Ovary (tissue), 9 donors: Measurements from ENCODE around the gene SELENON. TPM values are rescaled to one million over a fixed set of nuclear protein-coding genes. Genes with fewer than 3 reads are reported as not detected.
"Not testable (repeated sequence)": the region's sequence is repeated elsewhere in the genome, so short reads cannot be mapped to it uniquely, and the experiment has no call there.

Experiments used
- DNase-seq, 5 donors: peaks; one replicate each; pipeline ENCODE4 v3.0.0-alpha.2; 2019 to 2020
- H3K27ac ChIP-seq, 2 donors: fragments of 200-600 bp; one replicate each; pipeline versions ENCODE4 v1.5.1 to v1.8.0; 2019 to 2022
- H3K27me3 ChIP-seq: fragments of 200-600 bp; one replicate; pipeline ENCODE4 v1.8.0; 2022
- H3K36me3 ChIP-seq: fragments of 200-600 bp; sonication (generic); one replicate; pipeline ENCODE4 v1.5.1; 2019
- H3K4me1 ChIP-seq: one replicate; pipeline ENCODE4 v1.8.1; 2013; ENCODE audit warnings: mild to moderate bottlenecking, moderate library complexity; ENCODE audit not compliant: insufficient read depth
- H3K4me3 ChIP-seq: fragments of 200-600 bp; sonication (generic); one replicate; pipeline ENCODE4 v1.5.1; 2017
- H3K9me3 ChIP-seq, 2 donors: fragments of 200-600 bp in 1 of 2; sonication (generic) in 1 of 2; one replicate each; pipeline versions ENCODE4 v1.5.1 to v1.8.1; 2013 to 2019; ENCODE audit warnings: mild to moderate bottlenecking in 1 of 2, moderate library complexity in 1 of 2
- CTCF ChIP-seq, 3 donors: fragments of 450-650 bp in 2 of 3; fragments of 200-600 bp in 1 of 3; IDR thresholded peaks; one replicate each; pipeline versions ENCODE4 v1.5.1 to v1.8.0; 2016 to 2022; ENCODE audit warnings: antibody characterized with exemption in 3 of 3, mild to moderate bottlenecking in 1 of 3
- EP300 ChIP-seq: sonication (generic); formaldehyde crosslinking; IDR thresholded peaks from one replicate; pipeline ENCODE4 v1.6.1; 2017; ENCODE audit warnings: antibody characterized with exemption
- POLR2A ChIP-seq: fragments of 450-650 bp; IDR thresholded peaks from one replicate; pipeline ENCODE4 v1.6.1; 2017; ENCODE audit warnings: antibody characterized with exemption, mild to moderate bottlenecking, moderate library complexity
- WGBS, 3 donors: extraction: QIAGEN DNeasy Blood & Tissue Kit in 1 of 3; methylation state at CpG; one replicate each; pipeline versions ENCODE4 v1.1.5 to v1.1.7; 2013 to 2017; 5-methylcytosine and 5-hydroxymethylcytosine counted together
- intact Hi-C, 4 donors: fragments of 100-400 bp; cut with DNase I; formaldehyde crosslinking; loops; one replicate each; pipeline versions ENCODE4 v1.11.0 to v1.15.1; 2022 to 2023
- polyA plus RNA-seq, 2 donors: library from polyadenylated mRNA; stranded (reverse); fragments of 200-250 nt in 1 of 2; fragments of 350-450 nt in 1 of 2; fragmentation: Illumina TruSeq in 1 of 2; extraction: RNeasy Lipid Tissue Mini Kit (QIAGEN cat#74804) in 1 of 2; gene quantifications; one replicate each; pipeline ENCODE4 v1.2.3, GENCODE V29; 2013 to 2014
- total RNA-seq, 7 donors: library from RNA; depleted of rRNA in 2 of 7; stranded (reverse); fragments of >200 nt in 2 of 7; fragmentation: NEBNext Ultra II Directional in 3 of 7; extraction: Animal tissue kit (Norgen Biotek cat#: 25700) in 3 of 7; gene quantifications; one replicate each; pipeline versions ENCODE4 v1.1.0 to v1.2.4, GENCODE V29; 2016 to 2023
- donor health status: DM: no; HTN: no; CAD: no; lungs with moderate emphysema.
- donor health status: DM: no; HTN: no; CAD: no.
- donor health status: Bipolar disorder and iron deficiency.
- donor health status: DM: yes; HTN: yes; CAD: no.
- donor health status: DM: no; HTN: no; CAD: no.
- donor health status: DM: yes; HTN: yes; CAD: no.

Gene SELENON
- total and polyA plus RNA-seq, 9 donors, result 13.9 to 139 (median 66.3) TPM

- Histone ChIP-seq H3K27ac (no peak overlapping the region), H3K4me1 (peaks cover 2% of the 10 kb centered on the region), H3K27me3 (no peaks in the 10 kb centered on the region), H3K4me3 (no peak overlapping the region), H3K9me3 (no peaks in the 10 kb centered on the region), H3K36me3 (no peaks in the 10 kb centered on the region)
- intact Hi-C loops, result no loop called here
- whole genome bisulfite sequencing, 3 donors, result 45 to 47% (median 46%) methylated on average over 3 of the region's 3 CpGs
- no peak for DNase-seq
- TF ChIP-seq POLR2A, result no peak
- TF ChIP-seq CTCF (IDR thresholded peaks at IDR 0.05), result no peak
- TF ChIP-seq EP300, result no peak
These were observed 36.7 kb downstream of the SELENON start for GRCh38 chr1:25836695-25837094.

- no peaks in the 10 kb centered on the region for H3K27me3 ChIP-seq
- no peak overlapping the region for H3K4me3 ChIP-seq
- peaks cover 2% of the 10 kb centered on the region for H3K4me1 ChIP-seq
- no peaks in the 10 kb centered on the region for H3K36me3 ChIP-seq
- WGBS, 3 donors, result 79 to 85% (median 79%) methylated on average over 1 of the region's 1 CpG
- intact Hi-C loops, result no loop called here
- H3K27ac ChIP-seq, result no peak overlapping the region
- no peak for DNase-seq
- H3K9me3 ChIP-seq, result no peaks in the 10 kb centered on the region
- no peak for TF ChIP-seq POLR2A
- no peak for TF ChIP-seq CTCF (IDR thresholded peaks at IDR 0.05)
- no peak for TF ChIP-seq EP300
These were observed 37.4 kb downstream of the SELENON start for GRCh38 chr1:25837262-25837875.

GRCh38 chr1:25839808-25840207 lies 39.8 kb downstream of the SELENON start:
- H3K4me1 ChIP-seq, intact Hi-C loops: not testable (repeated sequence)

GRCh38 chr1:25843483-25843882 lies 43.5 kb downstream of the SELENON start:
- DNase-seq, result no peak
- Histone ChIP-seq H3K27ac (no peak overlapping the region), H3K9me3 (no peaks in the 10 kb centered on the region), H3K4me3 (no peak overlapping the region), H3K36me3 (no peaks in the 10 kb centered on the region), H3K4me1 (no peaks in the 10 kb centered on the region), H3K27me3 (no peaks in the 10 kb centered on the region)
- WGBS, 3 donors, result 89 to 91% (median 89%) methylated on average over 3 of the region's 3 CpGs
- TF ChIP-seq EP300 (no peak), POLR2A (no peak), CTCF (IDR thresholded peaks at IDR 0.05) (no peak)
- intact Hi-C loops, result no loop called here

More at GRCh38 chr1:25839808-25840207, 39.8 kb downstream of the SELENON start:
- H3K9me3 ChIP-seq, DNase-seq, H3K4me3 ChIP-seq, H3K27ac ChIP-seq, H3K27me3 ChIP-seq, H3K36me3 ChIP-seq: not testable (repeated sequence)
- WGBS, 3 donors, result 95 to 97% (median 97%) methylated on average over 4 of the region's 4 CpGs

GRCh38 chr1:25844536-25845337 lies 44.7 kb downstream of the SELENON start:
- WGBS, 3 donors, result 85 to 92% (median 90%) methylated on average over 3 of the region's 3 CpGs
- Histone ChIP-seq H3K27me3 (no peaks in the 10 kb centered on the region), H3K4me3 (no peak overlapping the region), H3K27ac (no peak overlapping the region), H3K9me3 (no peaks in the 10 kb centered on the region), H3K4me1 (no peaks in the 10 kb centered on the region), H3K36me3 (no peaks in the 10 kb centered on the region)
- intact Hi-C loops, result no loop called here
- DNase-seq, result no peak
- TF ChIP-seq EP300 (no peak), POLR2A (no peak), CTCF (IDR thresholded peaks at IDR 0.05) (no peak)
